Osteoblast (primary cell): ENCODE measurements around the gene ARL8B. TPM values are rescaled to one million over a fixed set of nuclear protein-coding genes. Genes with fewer than 3 reads are reported as not detected.
A peak's percentile ranks its signal among the peaks of the same experiment; 100 is the strongest.

ENCODE experiments used
- DNase-seq: peaks from one replicate; pipeline ENCODE4 v3.0.0; 2011; ENCODE audit warnings: low spot score, mixed read lengths; ENCODE audit not compliant: insufficient read length; ENCODE audit errors: missing footprints
- H2AFZ ChIP-seq: 2 replicates; pipeline ENCODE4 v1.6.0; 2011; ENCODE audit warnings: mild to moderate bottlenecking, low read length
- H3K27ac ChIP-seq: 2 replicates; pipeline ENCODE4 v1.5.1; 2011; ENCODE audit warnings: mild to moderate bottlenecking, low read depth, low read length, moderate library complexity
- H3K27me3 ChIP-seq: 2 replicates; pipeline ENCODE4 v1.6.0; 2012; ENCODE audit warnings: mild to moderate bottlenecking, control low read depth, inconsistent platforms, low read length, moderate library complexity; ENCODE audit not compliant: insufficient read depth
- H3K36me3 ChIP-seq: 2 replicates; pipeline ENCODE4 v1.5.1; 2011; ENCODE audit warnings: mild to moderate bottlenecking, low read length, control low read depth, moderate library complexity; ENCODE audit not compliant: insufficient read depth
- H3K4me1 ChIP-seq: 2 replicates; pipeline ENCODE4 v1.5.1; 2011; ENCODE audit warnings: mild to moderate bottlenecking, low read length, control low read depth, moderate library complexity; ENCODE audit not compliant: insufficient read depth
- H3K4me2 ChIP-seq: 2 replicates; pipeline ENCODE4 v1.6.0; 2011; ENCODE audit warnings: mild to moderate bottlenecking, low read length; ENCODE audit not compliant: insufficient read depth
- H3K4me3 ChIP-seq: fragments of 200-600 bp; sonication (generic); 3 replicates; pipeline ENCODE4 v1.5.1; 2012; ENCODE audit warnings: mild to moderate bottlenecking, low read length, inconsistent platforms; ENCODE audit not compliant: insufficient read depth
- H3K79me2 ChIP-seq: 2 replicates; pipeline ENCODE4 v1.6.0; 2012; ENCODE audit warnings: mild to moderate bottlenecking, low read length, control low read depth, inconsistent platforms; ENCODE audit not compliant: insufficient read depth
- H3K9me3 ChIP-seq: 2 replicates; pipeline ENCODE4 v1.5.1; 2011; ENCODE audit warnings: low read depth, low read length, control low read depth
- H4K20me1 ChIP-seq: 2 replicates; pipeline ENCODE4 v1.6.0; 2012; ENCODE audit warnings: mild to moderate bottlenecking, low read length, control low read depth; ENCODE audit not compliant: insufficient read depth
- total RNA-seq: library from RNA; depleted of rRNA; stranded (reverse); fragments of >200 nt; gene quantifications from 2 replicates; pipeline ENCODE4 v1.2.3, GENCODE V29; 2012
- TF ChIP-seq, protein P1 (sequence below): IDR thresholded peaks from 2 replicates; pipeline ENCODE4 v1.5.1; 2011; ENCODE audit warnings: mild to moderate bottlenecking, low read depth, low read length, moderate library complexity; ENCODE audit errors: extremely low read depth

The ARL8B gene
- total RNA-seq, 1 donor = 90.8 TPM

DNA sequence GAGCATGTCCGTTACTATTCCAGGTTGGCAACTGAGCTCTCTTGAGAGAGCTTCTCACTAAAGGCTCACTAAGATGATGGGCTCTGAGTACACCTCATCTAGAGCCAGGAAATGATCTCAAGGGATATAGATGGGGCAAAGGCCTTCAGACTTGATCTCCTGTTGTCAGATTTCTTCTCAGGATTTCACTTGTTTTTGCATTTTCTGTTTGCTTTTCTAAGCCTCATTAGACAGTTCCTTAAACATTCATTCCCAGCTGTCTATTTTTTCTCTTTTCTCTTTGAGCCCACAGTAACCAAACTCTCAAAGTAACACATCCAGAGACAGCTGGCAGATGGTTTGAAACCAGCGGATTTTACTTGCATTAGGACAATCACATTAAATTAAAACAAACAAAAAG lies 28.4 kb upstream of the ARL8B start:
- Histone ChIP-seq H3K4me3 (no peak overlapping the region), H3K4me2 (no peak overlapping the region), H3K27me3 (no peaks in the 10 kb centered on the region), H2AFZ (no peak overlapping the region), H3K79me2 (no peaks in the 10 kb centered on the region), H3K9me3 (no peaks in the 10 kb centered on the region), H3K27ac (no peak overlapping the region), H4K20me1 (no peaks in the 10 kb centered on the region), H3K36me3 (no peaks in the 10 kb centered on the region), H3K4me1 (no peaks in the 10 kb centered on the region)
- TF ChIP-seq, protein P1, sequence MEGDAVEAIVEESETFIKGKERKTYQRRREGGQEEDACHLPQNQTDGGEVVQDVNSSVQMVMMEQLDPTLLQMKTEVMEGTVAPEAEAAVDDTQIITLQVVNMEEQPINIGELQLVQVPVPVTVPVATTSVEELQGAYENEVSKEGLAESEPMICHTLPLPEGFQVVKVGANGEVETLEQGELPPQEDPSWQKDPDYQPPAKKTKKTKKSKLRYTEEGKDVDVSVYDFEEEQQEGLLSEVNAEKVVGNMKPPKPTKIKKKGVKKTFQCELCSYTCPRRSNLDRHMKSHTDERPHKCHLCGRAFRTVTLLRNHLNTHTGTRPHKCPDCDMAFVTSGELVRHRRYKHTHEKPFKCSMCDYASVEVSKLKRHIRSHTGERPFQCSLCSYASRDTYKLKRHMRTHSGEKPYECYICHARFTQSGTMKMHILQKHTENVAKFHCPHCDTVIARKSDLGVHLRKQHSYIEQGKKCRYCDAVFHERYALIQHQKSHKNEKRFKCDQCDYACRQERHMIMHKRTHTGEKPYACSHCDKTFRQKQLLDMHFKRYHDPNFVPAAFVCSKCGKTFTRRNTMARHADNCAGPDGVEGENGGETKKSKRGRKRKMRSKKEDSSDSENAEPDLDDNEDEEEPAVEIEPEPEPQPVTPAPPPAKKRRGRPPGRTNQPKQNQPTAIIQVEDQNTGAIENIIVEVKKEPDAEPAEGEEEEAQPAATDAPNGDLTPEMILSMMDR = no peak
- no peak for DNase-seq

DNA sequence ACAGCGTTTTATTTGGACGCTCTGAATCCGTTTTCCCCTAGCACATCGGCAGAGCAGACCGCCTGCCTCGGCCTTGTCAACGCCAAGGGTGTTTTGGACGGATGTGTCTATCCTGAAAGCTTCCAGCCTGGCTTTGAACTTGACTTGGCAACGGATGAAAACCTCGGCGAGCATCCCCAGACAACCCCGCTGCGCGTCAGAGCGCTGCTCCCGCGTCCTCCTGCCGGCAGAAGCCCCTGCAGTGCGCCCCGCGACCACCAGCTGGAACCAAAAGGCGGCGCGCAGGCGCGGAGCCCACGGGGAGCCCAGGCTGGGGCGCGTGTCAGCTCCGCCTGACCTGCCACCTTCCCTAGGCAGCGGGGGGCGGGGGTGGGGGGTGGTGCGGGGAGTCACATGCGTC lies 26.2 kb upstream of the ARL8B start:
- Histone ChIP-seq H3K79me2 (no peaks in the 10 kb centered on the region), H3K27ac (no peak overlapping the region), H3K4me1 (no peaks in the 10 kb centered on the region), H3K4me2 (peak overlapping the region; percentile 40), H4K20me1 (no peaks in the 10 kb centered on the region), H2AFZ (peak overlapping the region; percentile 87), H3K36me3 (no peaks in the 10 kb centered on the region), H3K9me3 (no peaks in the 10 kb centered on the region), H3K4me3 (peak overlapping the region; percentile 20), H3K27me3 (no peaks in the 10 kb centered on the region)
- no peak for DNase-seq
- TF ChIP-seq, protein P1 = no peak

DNA sequence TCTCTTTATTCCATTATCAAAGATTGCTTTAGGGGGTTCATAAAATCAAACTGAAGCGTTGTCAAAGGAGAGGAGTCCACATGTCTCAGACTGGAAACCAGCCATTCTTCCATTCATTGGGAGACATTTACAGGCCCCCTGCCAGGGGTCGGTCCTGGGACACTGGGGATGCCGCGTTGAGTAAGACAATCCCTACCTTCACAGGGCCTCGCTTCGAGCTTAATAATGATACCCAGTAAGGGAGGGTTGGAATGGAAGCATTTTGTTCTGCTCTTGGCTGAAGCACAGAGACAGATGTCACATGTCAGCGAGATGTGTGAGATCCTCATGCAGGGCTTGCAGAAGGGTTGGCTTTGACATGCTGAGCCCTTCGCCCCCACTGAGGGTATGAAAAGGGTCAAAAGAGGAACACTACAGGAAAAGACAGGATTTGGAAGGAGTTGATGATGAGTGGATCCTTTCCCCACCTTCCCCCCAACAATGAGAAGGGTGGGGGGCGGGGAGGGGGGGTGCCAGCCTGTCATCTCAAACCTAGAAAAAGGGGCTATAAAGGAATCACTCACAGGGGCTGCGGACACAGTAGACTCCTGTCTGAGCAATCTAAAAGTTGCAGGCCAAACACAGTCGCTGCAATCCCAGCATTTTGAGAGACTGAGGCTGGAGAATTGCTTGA lies 25.6 kb upstream of the ARL8B start:
- Histone ChIP-seq H2AFZ (no peak overlapping the region), H3K36me3 (no peaks in the 10 kb centered on the region), H4K20me1 (no peaks in the 10 kb centered on the region), H3K27ac (no peak overlapping the region), H3K4me1 (no peaks in the 10 kb centered on the region), H3K27me3 (no peaks in the 10 kb centered on the region), H3K4me2 (no peak overlapping the region), H3K79me2 (no peaks in the 10 kb centered on the region), H3K4me3 (no peak overlapping the region), H3K9me3 (no peaks in the 10 kb centered on the region)
- TF ChIP-seq, protein P1 = no peak
- DNase-seq = no peak

DNA sequence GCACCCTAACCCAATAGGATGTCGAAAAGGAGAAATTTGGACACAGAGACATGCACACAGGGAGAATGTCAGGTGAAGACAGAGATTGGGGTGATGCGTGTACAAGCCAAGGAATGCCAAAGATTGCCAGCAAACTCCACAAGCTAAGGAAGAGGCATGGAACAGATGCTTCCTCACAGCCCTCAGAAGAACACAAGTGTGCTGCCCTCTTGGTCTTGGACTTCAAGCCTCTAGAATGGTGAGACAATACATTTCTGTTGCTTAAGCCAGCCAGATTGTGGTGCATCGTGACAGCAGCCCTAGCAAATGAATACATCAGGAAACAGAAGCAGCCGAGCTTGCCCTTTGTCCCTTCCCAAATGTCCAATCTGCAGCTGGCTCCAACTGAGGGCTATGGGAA lies 23.7 kb upstream of the ARL8B start:
- no peak overlapping the region for H3K4me3 ChIP-seq
- TF ChIP-seq, protein P1 = no peak

More for the DNA sequence above, 23.7 kb upstream of the ARL8B start:
- no peaks in the 10 kb centered on the region for H4K20me1 ChIP-seq
- H3K27me3 ChIP-seq = no peaks in the 10 kb centered on the region
- no peaks in the 10 kb centered on the region for H3K79me2 ChIP-seq
- no peak overlapping the region for H3K4me2 ChIP-seq
- H3K36me3 ChIP-seq = no peaks in the 10 kb centered on the region
- H3K27ac ChIP-seq = no peak overlapping the region
- H3K9me3 ChIP-seq = no peaks in the 10 kb centered on the region
- H3K4me1 ChIP-seq = no peaks in the 10 kb centered on the region
- no peak for DNase-seq
- no peak overlapping the region for H2AFZ ChIP-seq
